ENCODE measurements around the gene PAX2.

- TF ChIP-seq, protein P1, sequence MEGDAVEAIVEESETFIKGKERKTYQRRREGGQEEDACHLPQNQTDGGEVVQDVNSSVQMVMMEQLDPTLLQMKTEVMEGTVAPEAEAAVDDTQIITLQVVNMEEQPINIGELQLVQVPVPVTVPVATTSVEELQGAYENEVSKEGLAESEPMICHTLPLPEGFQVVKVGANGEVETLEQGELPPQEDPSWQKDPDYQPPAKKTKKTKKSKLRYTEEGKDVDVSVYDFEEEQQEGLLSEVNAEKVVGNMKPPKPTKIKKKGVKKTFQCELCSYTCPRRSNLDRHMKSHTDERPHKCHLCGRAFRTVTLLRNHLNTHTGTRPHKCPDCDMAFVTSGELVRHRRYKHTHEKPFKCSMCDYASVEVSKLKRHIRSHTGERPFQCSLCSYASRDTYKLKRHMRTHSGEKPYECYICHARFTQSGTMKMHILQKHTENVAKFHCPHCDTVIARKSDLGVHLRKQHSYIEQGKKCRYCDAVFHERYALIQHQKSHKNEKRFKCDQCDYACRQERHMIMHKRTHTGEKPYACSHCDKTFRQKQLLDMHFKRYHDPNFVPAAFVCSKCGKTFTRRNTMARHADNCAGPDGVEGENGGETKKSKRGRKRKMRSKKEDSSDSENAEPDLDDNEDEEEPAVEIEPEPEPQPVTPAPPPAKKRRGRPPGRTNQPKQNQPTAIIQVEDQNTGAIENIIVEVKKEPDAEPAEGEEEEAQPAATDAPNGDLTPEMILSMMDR (IDR thresholded peaks at IDR 0.05), result no peak
- TF ChIP-seq POLR2A (IDR thresholded peaks at IDR 0.05) (no peak), EP300 (IDR thresholded peaks at IDR 0.05) (no peak)
Observed at GRCh38 chr10:100748231-100749058, 3.1 kb downstream of the PAX2 start.

All from suprapubic skin (tissue), 3 donors.